ENCODE measurements around the gene PEAK1. TPM values are rescaled to one million over a fixed set of nuclear protein-coding genes. Genes with fewer than 3 reads are reported as not detected.

PEAK1 gene
- total and polyA plus RNA-seq, 10 of the 15 experiments (the other 5 are each of a cell fraction or from before 2014, with no cell fraction given), result 0.62 to 24.2 (median 11.2) TPM

DNA sequence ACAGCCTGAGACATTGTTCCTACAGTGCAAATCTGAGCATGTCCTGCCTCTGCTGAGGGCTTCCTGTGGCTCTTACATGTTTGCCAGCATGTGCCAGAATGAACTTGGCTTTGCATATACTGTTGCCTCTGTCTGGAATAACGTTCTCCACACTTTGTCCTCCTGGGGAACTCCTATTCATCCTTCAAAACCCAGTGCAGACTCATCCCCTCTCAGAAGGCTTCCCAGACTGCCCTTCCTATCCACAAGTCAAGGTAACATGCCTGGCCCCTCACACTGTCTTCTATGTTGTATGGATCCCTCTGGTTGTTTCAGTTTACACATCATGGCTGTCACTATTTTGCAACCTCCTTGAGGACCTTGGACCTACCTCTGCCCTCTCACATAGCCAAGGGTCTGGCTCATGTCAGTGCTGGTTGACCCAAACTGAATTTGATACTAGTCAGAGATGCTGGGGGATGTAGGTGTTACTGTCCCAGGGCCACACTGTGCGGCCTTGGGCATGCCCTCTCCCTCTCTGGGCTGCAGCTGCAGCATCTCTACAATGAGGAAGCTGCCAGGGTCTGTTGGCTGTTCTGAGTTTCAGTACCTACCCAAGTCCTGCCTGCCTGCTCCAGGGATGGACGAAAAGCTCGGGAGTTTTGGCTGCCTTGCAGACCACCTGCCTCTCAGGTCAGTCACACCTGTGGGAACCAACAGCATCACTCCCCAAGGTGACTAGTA, 320.0 kb downstream of the PEAK1 start:
- in situ Hi-C loops (cut with MboI), result no loop called here
- POLR2A ChIA-PET, result interaction anchor here (0.6 kb wide), 1 partner anchor 290 kb away, joined by 3 read pairs; no protein-coding TSS in a partner anchor
- DNase-seq (ENCODE audit: low read depth, low spot score), result no peak

More for the DNA sequence above, 320.0 kb downstream of the PEAK1 start:
- Histone ChIP-seq H3K4me3 (no peak overlapping the region), H3K27me3 (replicated peaks in 1 of 2; ENCODE audit: control insufficient read depth in 2 of 2, insufficient read depth in 2 of 2, low read length in 1 of 2) (no peaks in the 10 kb centered on the region; a peak in 1 of 4 replicates), H3K79me2 (ENCODE audit: control insufficient read depth, insufficient read depth, low read length) (no peaks in the 10 kb centered on the region), H3K9ac (ENCODE audit: control insufficient read depth, insufficient read depth, low read length) (no peak overlapping the region), H3K9me3 (replicated peaks; ENCODE audit: control insufficient read depth, insufficient read depth, low read length) (no peaks in the 10 kb centered on the region), H4K20me1 (ENCODE audit: control insufficient read depth, insufficient read depth) (no peaks in the 10 kb centered on the region), H3K4me2 (ENCODE audit: control insufficient read depth, insufficient read depth) (no peak overlapping the region), H3K36me3 (ENCODE audit: control insufficient read depth in 2 of 2, insufficient read depth in 2 of 2, low read length in 1 of 2) (no peaks in the 10 kb centered on the region), H3K4me1 (ENCODE audit: control insufficient read depth, insufficient read depth, low read length) (no peaks in the 10 kb centered on the region), H3K27ac (ENCODE audit: control insufficient read depth, insufficient read depth) (no peak overlapping the region), H2AFZ (ENCODE audit: control insufficient read depth, low read depth, low read length) (no peak overlapping the region)
- 32% methylated on average over 4 of the region's 4 CpGs for WGBS (ENCODE audit: insufficient coverage, insufficient replicate concordance, low lambda C conversion rate, missing lambda C conversion rate)
- ChIA-PET RAD21 (ENCODE audit: unreplicated experiment) (no interaction called here), CTCF (interaction anchor here (0.7 to 7.0 kb wide), 5 partner anchors 19 to 443 kb away, joined by 3 to 39 read pairs (median 6); no protein-coding TSS in a partner anchor), SMC1A (ENCODE audit: uncharacterized antibody, unreplicated experiment) (interaction anchor here (0.8 kb wide), 1 partner anchor 69 kb away, joined by 4 read pairs; no protein-coding TSS in a partner anchor)
- BruUV-seq (replicated peaks), result no TSS peak
- FAIRE-seq (no peak), ATAC-seq (no peak)
- intact Hi-C loops (cut with micrococcal nuclease; ENCODE audit: unreplicated experiment), result no loop called here
- TF ChIP-seq POU2F2 (IDR thresholded peaks at IDR 0.05; ENCODE audit: borderline replicate concordance, low read depth, low read length) (no peak), YY1 (IDR thresholded peaks at IDR 0.05; ENCODE audit: low read depth, low read length) (no peak)
- TF ChIP-seq, protein P1, sequence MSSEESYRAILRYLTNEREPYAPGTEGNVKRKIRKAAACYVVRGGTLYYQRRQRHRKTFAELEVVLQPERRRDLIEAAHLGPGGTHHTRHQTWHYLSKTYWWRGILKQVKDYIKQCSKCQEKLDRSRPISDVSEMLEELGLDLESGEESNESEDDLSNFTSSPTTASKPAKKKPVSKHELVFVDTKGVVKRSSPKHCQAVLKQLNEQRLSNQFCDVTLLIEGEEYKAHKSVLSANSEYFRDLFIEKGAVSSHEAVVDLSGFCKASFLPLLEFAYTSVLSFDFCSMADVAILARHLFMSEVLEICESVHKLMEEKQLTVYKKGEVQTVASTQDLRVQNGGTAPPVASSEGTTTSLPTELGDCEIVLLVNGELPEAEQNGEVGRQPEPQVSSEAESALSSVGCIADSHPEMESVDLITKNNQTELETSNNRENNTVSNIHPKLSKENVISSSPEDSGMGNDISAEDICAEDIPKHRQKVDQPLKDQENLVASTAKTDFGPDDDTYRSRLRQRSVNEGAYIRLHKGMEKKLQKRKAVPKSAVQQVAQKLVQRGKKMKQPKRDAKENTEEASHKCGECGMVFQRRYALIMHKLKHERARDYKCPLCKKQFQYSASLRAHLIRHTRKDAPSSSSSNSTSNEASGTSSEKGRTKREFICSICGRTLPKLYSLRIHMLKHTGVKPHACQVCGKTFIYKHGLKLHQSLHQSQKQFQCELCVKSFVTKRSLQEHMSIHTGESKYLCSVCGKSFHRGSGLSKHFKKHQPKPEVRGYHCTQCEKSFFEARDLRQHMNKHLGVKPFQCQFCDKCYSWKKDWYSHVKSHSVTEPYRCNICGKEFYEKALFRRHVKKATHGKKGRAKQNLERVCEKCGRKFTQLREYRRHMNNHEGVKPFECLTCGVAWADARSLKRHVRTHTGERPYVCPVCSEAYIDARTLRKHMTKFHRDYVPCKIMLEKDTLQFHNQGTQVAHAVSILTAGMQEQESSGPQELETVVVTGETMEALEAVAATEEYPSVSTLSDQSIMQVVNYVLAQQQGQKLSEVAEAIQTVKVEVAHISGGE (CRISPR knock-in tag; IDR thresholded peaks at IDR 0.05), result no peak

Data from GM12878 (cell line).